HFF-Myc (cell line): ENCODE measurements around the gene LRRC49.
"Not testable (repeated sequence)": the region's sequence is repeated elsewhere in the genome, so short reads cannot be mapped to it uniquely, and the experiment has no call there.

Experiments used
- DNase-seq: peaks from one replicate; pipeline ENCODE4 v3.0.0-alpha.2; 2011; ENCODE audit warnings: low read depth; ENCODE audit errors: extremely low read depth
- H3K4me3 ChIP-seq: replicated peaks from 2 replicates; pipeline ENCODE4 v1.5.1; 2011; ENCODE audit warnings: low read depth, mild to moderate bottlenecking, control low read depth, low read length
- CTCF ChIP-seq: IDR thresholded peaks from 2 replicates; pipeline ENCODE4 v1.5.1; 2012; ENCODE audit warnings: mild to moderate bottlenecking, low read depth, low read length, control low read depth; ENCODE audit errors: missing control alignments

The LRRC49 gene

GRCh38 chr15:71042356-71042922, 149.8 kb downstream of the LRRC49 start:
- no peak for TF ChIP-seq CTCF
- no peak for DNase-seq
- no peak overlapping the region for H3K4me3 ChIP-seq

GRCh38 chr15:71043373-71043772, 150.7 kb downstream of the LRRC49 start:
- H3K4me3 ChIP-seq = no peak overlapping the region
- no peak for TF ChIP-seq CTCF
- no peak for DNase-seq

- H3K4me3 ChIP-seq = no peak overlapping the region
- no peak for TF ChIP-seq CTCF
- no peak for DNase-seq
Measured at GRCh38 chr15:71044006-71044405, 151.4 kb downstream of the LRRC49 start.

GRCh38 chr15:71046146-71046545, 153.5 kb downstream of the LRRC49 start:
- H3K4me3 ChIP-seq, DNase-seq: not testable (repeated sequence)

GRCh38 chr15:71048913-71049675, 156.5 kb downstream of the LRRC49 start:
- H3K4me3 ChIP-seq = no peak overlapping the region
- DNase-seq = no peak
- TF ChIP-seq CTCF = no peak

GRCh38 chr15:71049706-71050422, 157.2 kb downstream of the LRRC49 start:
- no peak for TF ChIP-seq CTCF
- no peak overlapping the region for H3K4me3 ChIP-seq
- no peak for DNase-seq

- no peak for TF ChIP-seq CTCF
Measured at GRCh38 chr15:71050461-71050860, 157.8 kb downstream of the LRRC49 start.

More at GRCh38 chr15:71050461-71050860, 157.8 kb downstream of the LRRC49 start:
- DNase-seq = no peak
- H3K4me3 ChIP-seq = no peak overlapping the region
